ENCODE results near the gene TNS3. TPM values are rescaled to one million over a fixed set of nuclear protein-coding genes. Genes with fewer than 3 reads are reported as not detected.

TNS3 gene
- polyA plus RNA-seq, 6 donors from 2014 or later = 1.5 to 6.3 (median 4.8) TPM

DNA sequence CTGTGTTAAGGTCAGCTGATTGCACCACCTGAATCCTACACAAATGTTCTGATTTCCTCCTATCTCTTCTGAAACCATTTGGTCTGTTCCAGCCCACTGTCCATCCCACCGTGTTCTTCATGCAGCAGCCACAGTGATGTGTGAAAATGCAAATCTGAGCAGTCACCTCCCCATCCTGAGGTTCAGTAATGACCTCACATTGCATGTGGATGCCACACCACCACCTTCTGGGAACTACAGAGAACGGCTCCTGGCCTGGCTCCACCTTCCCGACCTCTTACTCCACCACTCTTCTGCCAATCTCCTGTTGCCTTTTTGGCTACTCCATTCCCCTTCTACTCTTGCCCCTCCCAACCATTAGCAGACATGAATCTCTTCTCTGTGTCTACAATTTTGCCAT is 244.4 kb downstream of the TNS3 start:
- H3K4me1 Mint-ChIP-seq = peaks cover 0 to 4% (median 0%) of the 10 kb centered on the region in 3 donors
- peaks cover 0 to 11% (median 0%) of the 10 kb centered on the region in 7 donors for H3K9me3 Mint-ChIP-seq
- no peaks in the 10 kb centered on the region for H3K27me3 Mint-ChIP-seq
- DNase-seq (no peak), ATAC-seq (ENCODE audit: low read depth in 2 of 2) (no peak)
- H3K36me3 Mint-ChIP-seq = peaks cover 5 to 16% of the 10 kb centered on the region in 2 donors
- peak overlapping the region in 1 of 8 donors; percentile 17 for H3K4me3 Mint-ChIP-seq
- H3K27ac Mint-ChIP-seq = no peak overlapping the region

DNA sequence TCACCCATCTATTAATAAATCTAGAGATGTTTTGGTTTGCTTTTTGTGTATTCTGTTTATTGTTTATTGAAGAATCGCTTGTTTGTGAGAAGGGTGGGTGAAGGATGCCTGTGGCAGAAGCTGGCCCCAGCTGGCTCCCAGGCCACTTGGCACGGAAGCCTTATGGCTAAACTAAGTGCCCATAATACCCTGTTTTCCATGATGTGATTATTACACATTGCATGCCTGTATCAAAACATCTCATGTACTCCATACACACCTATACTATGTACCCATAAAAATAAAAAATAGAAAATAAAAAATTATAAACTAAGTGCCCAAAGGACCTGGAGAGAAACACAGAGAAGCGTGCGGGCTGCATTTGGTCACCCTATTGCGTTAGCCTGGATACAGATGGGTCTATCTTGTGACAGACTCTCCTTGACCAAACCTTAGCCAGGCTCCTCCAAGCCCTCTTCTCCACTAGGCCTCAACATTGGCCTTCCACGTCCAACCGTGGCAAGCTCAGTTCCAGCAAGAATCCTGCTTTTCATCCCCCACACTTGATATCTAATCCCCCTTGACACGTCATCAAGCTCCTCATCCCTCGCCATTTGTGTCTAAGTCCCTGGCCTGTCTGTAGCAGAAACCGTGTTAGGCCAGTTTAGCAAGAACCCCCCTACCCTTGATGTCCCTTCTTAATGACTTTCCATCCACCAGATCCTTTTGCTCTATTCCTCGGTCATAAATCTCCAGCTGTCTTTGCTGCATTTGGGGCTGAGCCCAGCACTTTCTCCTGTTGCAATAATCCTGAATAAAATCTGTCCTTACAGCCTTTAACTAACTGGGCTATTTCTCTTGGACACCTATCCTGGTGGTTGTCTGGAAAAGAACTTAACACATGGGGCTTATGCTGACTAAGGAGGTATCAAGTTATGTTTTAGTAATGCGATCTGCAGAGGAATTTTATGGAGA is 245.2 kb downstream of the TNS3 start:
- H3K27ac Mint-ChIP-seq = peak overlapping the region in 3 of 6 donors; percentile 8 to 28 (median 16)
- ATAC-seq (ENCODE audit: low read depth in 2 of 2) (no peak), DNase-seq (no peak)
- peaks cover 5 to 16% of the 10 kb centered on the region in 2 donors for H3K36me3 Mint-ChIP-seq
- H3K4me1 Mint-ChIP-seq = peaks cover 0 to 4% (median 0%) of the 10 kb centered on the region in 3 donors
- H3K4me3 Mint-ChIP-seq = no peak overlapping the region
- no peaks in the 10 kb centered on the region for H3K27me3 Mint-ChIP-seq
- peaks cover 0 to 11% (median 0%) of the 10 kb centered on the region in 7 donors for H3K9me3 Mint-ChIP-seq

DNA sequence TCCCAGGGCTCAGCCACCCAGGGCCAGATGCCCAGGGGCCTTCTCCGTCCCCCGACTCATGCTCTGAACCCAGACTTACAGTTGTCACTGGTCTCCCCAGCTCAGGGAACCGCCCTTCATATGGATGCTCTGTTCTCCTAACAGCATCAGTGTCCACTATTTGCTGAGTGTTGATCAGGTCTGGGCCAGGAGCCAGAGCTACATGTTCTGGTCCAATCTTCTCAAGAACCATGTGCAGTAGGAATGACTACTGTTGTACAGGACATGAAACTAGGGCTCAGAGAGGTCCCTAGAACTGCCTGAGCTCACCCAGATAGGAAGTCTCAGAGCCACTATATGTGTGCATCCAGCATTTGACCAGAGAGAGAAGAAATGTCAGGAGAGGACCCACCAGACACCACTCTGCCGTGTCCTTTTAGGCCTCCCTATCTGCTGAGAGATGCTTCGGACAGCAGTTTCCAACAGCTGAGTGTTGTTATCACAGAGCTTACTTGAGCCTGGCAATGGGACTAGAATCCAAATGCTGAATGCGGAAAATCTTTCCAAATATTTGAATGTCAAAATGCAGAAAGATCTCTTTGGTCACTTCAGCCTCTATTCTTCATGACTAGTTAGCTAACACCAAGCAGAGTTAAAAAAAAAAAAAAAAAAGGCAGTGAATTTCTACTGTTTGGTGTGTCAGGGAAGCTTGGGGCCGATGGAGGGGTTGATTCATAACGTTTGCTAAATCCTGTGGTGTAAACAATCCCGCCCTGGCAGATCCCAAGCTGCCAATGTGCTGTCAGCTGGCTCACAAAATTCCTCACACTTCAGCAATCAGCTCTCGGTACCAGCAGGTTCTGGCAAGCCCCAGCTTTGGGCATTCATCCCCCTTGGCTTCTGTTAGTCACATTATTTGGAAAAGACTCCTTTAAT is 246.1 kb downstream of the TNS3 start:
- H3K4me1 Mint-ChIP-seq = peaks cover 0 to 4% (median 0%) of the 10 kb centered on the region in 3 donors
- no peak overlapping the region for H3K4me3 Mint-ChIP-seq
- peaks cover 5 to 16% of the 10 kb centered on the region in 2 donors for H3K36me3 Mint-ChIP-seq
- ATAC-seq (ENCODE audit: low read depth in 2 of 2) = no peak
- H3K27ac Mint-ChIP-seq = peak overlapping the region in 2 of 6 donors; percentile 16 to 51
- H3K27me3 Mint-ChIP-seq = no peaks in the 10 kb centered on the region
- DNase-seq = no peak
- H3K9me3 Mint-ChIP-seq = peaks cover 0 to 11% (median 0%) of the 10 kb centered on the region in 7 donors

DNA sequence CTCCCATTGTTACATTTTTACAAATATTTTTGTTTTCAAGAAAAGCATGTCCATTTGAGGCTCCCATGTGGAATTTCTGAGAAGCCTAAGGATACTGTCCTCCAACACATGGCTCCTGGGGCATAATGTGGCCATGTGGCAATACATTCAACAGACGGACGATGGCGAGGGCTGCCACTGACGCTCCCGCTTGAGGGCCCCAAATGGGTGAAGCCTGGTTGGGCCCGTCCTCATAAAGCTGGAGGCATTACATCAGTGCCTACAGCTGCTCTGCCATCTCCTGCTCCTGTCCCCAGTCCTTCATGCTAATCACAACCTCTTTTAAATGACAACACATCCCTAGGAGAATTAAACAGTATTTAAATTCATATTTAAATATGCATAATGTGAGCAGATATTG is 246.8 kb downstream of the TNS3 start:
- no peak overlapping the region for H3K27ac Mint-ChIP-seq
- H3K27me3 Mint-ChIP-seq = no peaks in the 10 kb centered on the region
- peaks cover 0 to 4% (median 0%) of the 10 kb centered on the region in 3 donors for H3K4me1 Mint-ChIP-seq
- no peak overlapping the region for H3K4me3 Mint-ChIP-seq
- ATAC-seq (ENCODE audit: low read depth in 2 of 2) = no peak
- peaks cover 5 to 16% of the 10 kb centered on the region in 2 donors for H3K36me3 Mint-ChIP-seq
- peaks cover 0 to 11% (median 0%) of the 10 kb centered on the region in 7 donors for H3K9me3 Mint-ChIP-seq
- DNase-seq = no peak

DNA sequence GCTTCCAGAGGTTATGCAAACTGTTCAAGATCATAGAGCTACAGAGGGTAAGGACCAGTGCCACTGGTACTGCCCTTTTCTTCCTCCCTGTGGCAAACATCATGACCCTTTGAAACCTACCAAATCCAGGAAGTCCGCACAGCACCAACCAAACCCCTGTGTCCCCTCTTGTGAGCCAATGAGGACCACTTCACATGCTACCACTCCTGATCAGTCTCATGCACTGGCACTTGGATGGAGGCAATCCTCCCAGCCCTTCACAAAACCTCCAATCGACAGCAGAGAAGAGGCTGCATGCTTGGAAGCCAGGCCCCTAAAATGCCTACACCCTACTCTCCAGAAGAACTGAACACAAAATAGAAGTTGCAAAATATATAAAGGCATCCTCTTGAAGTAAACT is 248.0 kb downstream of the TNS3 start:
- no peak for ATAC-seq (ENCODE audit: low read depth in 2 of 2)
- Mint-ChIP-seq H3K4me3 (no peak overlapping the region), H3K4me1 (peaks cover 0 to 4% (median 3%) of the 10 kb centered on the region in 3 donors), H3K27ac (peak overlapping the region in 1 of 6 donors; percentile 3), H3K9me3 (peaks cover 0 to 11% (median 0%) of the 10 kb centered on the region in 7 donors), H3K36me3 (peaks cover 5 to 16% of the 10 kb centered on the region in 2 donors), H3K27me3 (no peaks in the 10 kb centered on the region)
- no peak for DNase-seq

DNA sequence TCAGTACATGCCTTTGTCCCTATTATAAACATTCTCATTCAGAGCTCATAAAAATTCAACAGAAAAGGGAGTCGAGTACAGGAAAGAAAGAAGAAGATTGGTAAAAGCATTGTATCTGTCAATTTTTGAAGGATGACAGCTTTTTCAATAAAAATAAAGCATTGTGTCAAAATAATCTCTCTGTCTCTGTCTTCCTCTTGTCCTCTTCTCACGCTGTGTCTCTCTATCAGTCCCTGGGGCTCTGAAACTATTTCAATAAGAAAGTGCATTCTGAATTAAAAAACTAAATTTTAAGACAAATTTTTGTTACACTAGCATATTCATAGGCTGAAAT is 248.4 kb downstream of the TNS3 start:
- peaks cover 0 to 11% (median 0%) of the 10 kb centered on the region in 7 donors for H3K9me3 Mint-ChIP-seq
- ATAC-seq (ENCODE audit: low read depth in 2 of 2) = no peak
- no peak overlapping the region for H3K4me3 Mint-ChIP-seq
- peaks cover 5 to 16% of the 10 kb centered on the region in 2 donors for H3K36me3 Mint-ChIP-seq
- no peaks in the 10 kb centered on the region for H3K27me3 Mint-ChIP-seq
- no peak for DNase-seq
- peak overlapping the region in 1 of 6 donors; percentile 3 for H3K27ac Mint-ChIP-seq
- H3K4me1 Mint-ChIP-seq = peaks cover 3 to 9% (median 8%) of the 10 kb centered on the region in 3 donors

DNA sequence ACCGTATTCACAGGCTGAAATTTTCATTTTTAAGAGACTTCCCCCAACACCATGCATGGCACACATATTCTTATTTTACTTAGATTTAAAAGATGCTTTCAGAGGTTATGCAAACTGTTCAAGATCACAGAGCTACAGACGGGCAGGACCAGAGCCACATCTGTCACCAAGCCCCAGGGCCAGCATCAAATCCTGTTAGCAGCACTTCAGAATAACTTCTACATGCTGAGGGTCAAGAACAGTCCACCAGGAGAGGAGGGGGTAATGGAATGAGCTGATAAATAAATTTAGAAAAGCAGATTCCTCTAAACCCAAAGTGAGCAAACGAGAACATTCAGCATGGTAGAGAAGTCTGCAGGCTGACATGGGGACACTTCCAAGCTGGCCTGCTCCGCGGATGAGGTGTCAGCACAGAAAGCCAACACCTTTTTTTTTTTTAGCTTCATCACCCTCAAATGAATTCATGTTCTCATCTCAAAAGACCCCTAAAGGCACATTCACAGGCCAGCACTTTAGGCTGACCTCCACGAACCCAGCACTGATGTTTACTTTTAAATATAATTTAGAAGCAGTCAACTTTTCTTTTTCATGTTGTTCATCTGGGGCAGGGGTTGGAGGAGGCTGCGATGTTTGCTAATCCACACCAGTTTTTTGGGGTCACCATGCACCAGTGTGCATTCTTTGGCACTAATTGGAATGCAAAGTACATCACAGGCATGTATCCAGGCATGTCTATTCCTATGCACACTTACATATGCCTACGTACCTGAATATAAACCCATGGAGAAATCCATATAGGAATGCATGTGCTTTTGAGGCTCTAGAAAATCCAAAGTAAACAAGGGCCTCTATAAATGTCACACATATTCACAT is 249.0 kb downstream of the TNS3 start:
- Mint-ChIP-seq H3K27ac (no peak overlapping the region), H3K27me3 (no peaks in the 10 kb centered on the region), H3K36me3 (peaks cover 5 to 14% of the 10 kb centered on the region in 2 donors), H3K4me3 (no peak overlapping the region), H3K9me3 (peaks cover 0 to 11% (median 0%) of the 10 kb centered on the region in 7 donors), H3K4me1 (peaks cover 5 to 13% (median 11%) of the 10 kb centered on the region in 3 donors)
- DNase-seq (no peak), ATAC-seq (ENCODE audit: low read depth in 2 of 2) (no peak)

DNA sequence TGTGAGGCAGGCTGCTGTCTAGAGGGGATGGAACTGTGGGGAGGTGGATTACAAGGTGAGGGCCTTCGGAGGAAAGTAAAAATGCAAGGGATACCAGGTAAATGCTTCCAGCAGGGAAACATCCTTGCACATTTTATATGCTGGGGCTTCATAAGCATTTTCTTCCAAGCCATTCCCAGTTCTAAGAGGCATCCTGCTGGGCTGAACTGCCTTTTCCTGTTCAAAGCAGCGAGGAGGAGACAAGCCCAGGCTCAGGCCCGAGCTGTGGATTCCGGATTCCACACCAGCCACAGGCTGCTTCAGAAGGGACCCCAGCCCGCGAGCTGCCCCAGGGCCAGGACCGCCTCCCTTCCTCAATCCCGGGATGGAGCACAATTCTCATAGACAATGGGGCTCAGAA is 249.7 kb downstream of the TNS3 start:
- H3K36me3 Mint-ChIP-seq = peaks cover 5 to 7% of the 10 kb centered on the region in 2 donors
- no peaks in the 10 kb centered on the region for H3K27me3 Mint-ChIP-seq
- DNase-seq (no peak), ATAC-seq (ENCODE audit: low read depth in 2 of 2) (no peak)
- H3K27ac Mint-ChIP-seq = no peak overlapping the region
- H3K9me3 Mint-ChIP-seq = peaks cover 0 to 6% (median 0%) of the 10 kb centered on the region in 7 donors
- peaks cover 5 to 13% (median 7%) of the 10 kb centered on the region in 3 donors for H3K4me1 Mint-ChIP-seq
- no peak overlapping the region for H3K4me3 Mint-ChIP-seq

DNA sequence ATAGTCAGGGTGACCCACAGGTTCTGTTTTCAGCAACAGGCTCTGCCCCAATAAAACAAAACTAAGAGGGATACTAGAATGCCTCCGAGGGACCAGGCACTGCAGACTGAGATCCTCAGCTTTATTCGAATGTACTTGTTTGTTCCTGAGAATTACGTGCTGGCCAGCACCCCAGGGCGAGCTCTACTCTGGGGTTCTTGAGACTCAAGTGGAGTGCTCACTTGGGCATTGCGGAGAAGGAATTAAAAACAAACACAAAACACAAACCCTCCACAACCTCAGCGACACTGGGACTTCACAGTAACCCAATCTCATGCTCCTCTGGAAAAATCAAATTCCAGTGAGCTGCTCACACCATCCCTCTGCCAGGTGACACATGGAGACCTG is 250.7 kb downstream of the TNS3 start:
- Mint-ChIP-seq H3K4me3 (no peak overlapping the region), H3K9me3 (no peaks in the 10 kb centered on the region), H3K36me3 (no peaks in the 10 kb centered on the region), H3K4me1 (peaks cover 5 to 13% (median 7%) of the 10 kb centered on the region in 3 donors), H3K27ac (peak overlapping the region in 2 of 6 donors; percentile 24 to 89), H3K27me3 (no peaks in the 10 kb centered on the region)
- DNase-seq = no peak
- no peak for ATAC-seq (ENCODE audit: low read depth in 2 of 2)

DNA sequence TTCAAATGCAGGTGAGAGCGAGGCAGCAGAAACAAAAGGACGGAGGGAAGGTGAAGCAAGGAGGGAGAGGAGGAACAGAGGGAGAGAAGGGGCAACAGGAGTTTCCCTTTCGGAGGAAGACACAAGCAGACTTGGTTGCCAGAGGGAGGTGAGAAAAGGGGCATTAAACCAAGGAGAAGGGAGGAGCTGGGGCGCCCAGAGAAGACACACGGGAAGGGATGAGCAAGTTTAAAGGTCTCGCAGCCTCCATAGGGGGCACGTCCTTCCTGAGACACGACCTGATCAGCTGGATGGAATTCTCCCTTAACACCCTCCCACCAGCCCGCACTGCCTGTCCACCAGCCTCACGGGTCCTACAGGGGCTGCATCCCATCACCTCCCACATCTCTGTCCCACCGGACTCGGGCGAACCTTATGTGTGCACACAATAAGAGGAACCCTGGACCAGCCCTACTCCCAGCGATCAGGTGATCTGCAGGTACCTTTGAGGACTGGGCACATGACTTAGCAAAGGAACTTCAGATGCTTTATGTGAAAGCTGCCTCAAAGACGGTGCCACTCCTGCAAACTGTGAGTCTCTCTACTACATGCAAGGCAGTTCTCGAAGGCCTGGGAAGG is 251.2 kb downstream of the TNS3 start:
- H3K9me3 Mint-ChIP-seq = no peaks in the 10 kb centered on the region
- ATAC-seq (ENCODE audit: low read depth in 2 of 2) = no peak
- no peaks in the 10 kb centered on the region for H3K36me3 Mint-ChIP-seq
- H3K27ac Mint-ChIP-seq = no peak overlapping the region
- H3K27me3 Mint-ChIP-seq = no peaks in the 10 kb centered on the region
- H3K4me1 Mint-ChIP-seq = peaks cover 5 to 13% (median 7%) of the 10 kb centered on the region in 3 donors
- DNase-seq = no peak
- no peak overlapping the region for H3K4me3 Mint-ChIP-seq

DNA sequence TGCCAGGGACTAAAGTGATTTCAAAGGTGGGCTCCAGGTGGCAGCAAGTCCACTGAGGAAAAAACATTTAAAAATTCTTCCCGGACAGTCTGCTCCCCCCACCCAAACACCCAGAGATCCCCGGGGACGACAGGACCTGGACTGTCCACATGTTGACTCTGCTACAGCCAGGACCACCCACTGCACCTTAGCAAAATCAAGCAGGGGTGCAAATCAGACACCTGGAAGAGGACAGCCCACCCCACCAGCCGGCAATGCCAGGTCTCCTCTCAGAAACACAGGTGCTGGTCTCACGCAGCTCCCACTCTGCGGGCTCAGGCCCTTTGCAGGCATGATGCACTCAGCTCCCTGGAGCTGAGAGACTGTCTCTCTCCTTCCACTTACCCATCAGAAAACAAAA is 251.9 kb downstream of the TNS3 start:
- Mint-ChIP-seq H3K27ac (peak overlapping the region in 1 of 6 donors; percentile 26), H3K4me3 (no peak overlapping the region), H3K9me3 (no peaks in the 10 kb centered on the region), H3K27me3 (no peaks in the 10 kb centered on the region), H3K36me3 (no peaks in the 10 kb centered on the region), H3K4me1 (peaks cover 5 to 13% (median 7%) of the 10 kb centered on the region in 3 donors)
- no peak for ATAC-seq (ENCODE audit: low read depth in 2 of 2)
- no peak for DNase-seq

DNA sequence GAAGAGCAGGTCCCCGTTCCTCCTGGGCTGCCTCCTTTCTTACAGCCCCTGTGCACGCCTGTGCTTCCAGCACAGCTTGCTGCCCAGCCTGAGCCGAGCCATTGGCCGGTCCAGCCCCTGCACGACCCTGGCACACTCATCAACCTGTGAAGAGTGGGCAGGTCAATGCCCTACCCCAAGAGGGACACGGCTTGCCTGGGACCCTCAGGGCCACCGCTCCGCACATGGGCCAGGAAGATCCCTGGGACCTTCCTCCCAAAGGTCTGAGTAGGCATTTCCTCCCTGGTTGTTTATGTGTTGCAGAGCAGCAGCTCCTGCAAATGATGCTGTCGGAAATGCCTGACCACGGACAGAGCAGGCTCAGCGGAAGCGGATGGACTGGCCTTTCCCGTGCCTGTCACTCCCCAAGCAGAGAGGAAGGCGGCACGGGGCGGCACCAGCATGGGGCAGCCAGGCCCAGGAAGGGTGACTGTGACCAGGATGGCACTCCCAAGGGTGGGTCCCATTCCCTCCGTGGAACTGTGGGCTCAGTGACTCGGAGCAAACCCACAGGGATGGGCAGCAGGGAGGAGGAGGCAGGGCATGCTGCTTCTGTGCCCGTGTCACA is 252.5 kb downstream of the TNS3 start:
- H3K4me1 Mint-ChIP-seq = peaks cover 5 to 13% (median 7%) of the 10 kb centered on the region in 3 donors
- no peaks in the 10 kb centered on the region for H3K9me3 Mint-ChIP-seq
- H3K36me3 Mint-ChIP-seq = no peaks in the 10 kb centered on the region
- no peaks in the 10 kb centered on the region for H3K27me3 Mint-ChIP-seq
- peak overlapping the region in 2 of 6 donors; percentile 0 to 48 for H3K27ac Mint-ChIP-seq
- ATAC-seq (ENCODE audit: low read depth in 2 of 2) (no peak), DNase-seq (no peak)
- H3K4me3 Mint-ChIP-seq = no peak overlapping the region

Measured in naive B cell (primary cell).